ENCODE data around the gene HMGA1. TPM values are rescaled to one million over a fixed set of nuclear protein-coding genes. Genes with fewer than 3 reads are reported as not detected.
A peak's percentile ranks its signal among the peaks of the same experiment; 100 is the strongest.
"Not testable (repeated sequence)": the region's sequence is repeated elsewhere in the genome, so short reads cannot be mapped to it uniquely, and the experiment has no call there.

The HMGA1 gene
- total RNA-seq, 1 experiment from 2014 or later: 74.6 TPM

DNA sequence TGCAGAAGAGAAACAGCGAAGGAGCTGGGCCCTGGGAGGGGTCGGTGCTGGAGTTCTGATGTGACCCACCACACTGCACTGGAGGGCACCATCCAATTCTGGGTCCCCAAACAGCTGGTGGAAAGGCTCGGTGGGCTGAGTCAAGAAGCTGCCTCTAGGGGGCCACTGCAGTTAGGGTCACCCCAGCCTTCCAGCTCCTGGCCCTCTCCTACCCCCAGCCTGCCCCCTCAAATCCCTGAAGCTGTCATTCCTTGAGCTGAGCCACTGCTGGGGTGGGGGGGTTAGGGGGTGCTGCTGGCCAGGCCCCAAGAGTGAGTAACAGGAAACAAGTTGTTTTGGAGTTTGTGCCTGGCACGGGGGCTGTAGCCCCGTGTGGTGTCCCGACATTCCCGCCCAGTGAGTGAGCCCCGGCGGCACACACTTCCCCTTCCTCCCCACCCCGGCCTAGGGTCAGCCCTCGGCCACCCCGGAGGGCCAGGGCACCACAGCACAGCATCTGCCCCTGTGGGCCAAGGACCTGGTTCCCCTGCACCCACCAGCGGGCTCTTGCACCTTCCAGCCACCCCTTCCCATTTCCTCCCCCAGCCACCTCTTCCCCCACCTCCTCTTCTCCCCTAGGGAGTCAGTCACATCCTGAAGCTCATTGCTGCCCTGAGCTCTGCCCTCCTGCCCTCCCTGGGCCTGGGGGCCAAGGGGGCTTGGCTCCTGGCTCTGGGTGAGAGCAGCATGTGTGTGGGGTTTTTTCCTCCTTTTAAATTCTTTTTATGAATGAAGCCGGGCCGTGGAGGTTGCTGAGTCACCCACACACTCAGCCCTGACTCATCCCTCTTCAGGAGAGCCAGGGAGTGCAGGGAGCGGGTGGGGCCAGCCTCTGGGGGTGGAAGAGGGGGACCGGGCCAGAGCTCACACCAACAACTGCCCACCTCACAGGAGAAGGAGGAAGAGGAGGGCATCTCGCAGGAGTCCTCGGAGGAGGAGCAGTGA lies 7.5 kb downstream of the HMGA1 start:
- H3K4me3 ChIP-seq: no peak overlapping the region
- H3K27me3 ChIP-seq: no peaks in the 10 kb centered on the region
- DNase-seq: peak; percentile 93
- H3K36me3 ChIP-seq: peaks cover 20% of the 10 kb centered on the region
- no peaks in the 10 kb centered on the region for H3K9me3 ChIP-seq

DNA sequence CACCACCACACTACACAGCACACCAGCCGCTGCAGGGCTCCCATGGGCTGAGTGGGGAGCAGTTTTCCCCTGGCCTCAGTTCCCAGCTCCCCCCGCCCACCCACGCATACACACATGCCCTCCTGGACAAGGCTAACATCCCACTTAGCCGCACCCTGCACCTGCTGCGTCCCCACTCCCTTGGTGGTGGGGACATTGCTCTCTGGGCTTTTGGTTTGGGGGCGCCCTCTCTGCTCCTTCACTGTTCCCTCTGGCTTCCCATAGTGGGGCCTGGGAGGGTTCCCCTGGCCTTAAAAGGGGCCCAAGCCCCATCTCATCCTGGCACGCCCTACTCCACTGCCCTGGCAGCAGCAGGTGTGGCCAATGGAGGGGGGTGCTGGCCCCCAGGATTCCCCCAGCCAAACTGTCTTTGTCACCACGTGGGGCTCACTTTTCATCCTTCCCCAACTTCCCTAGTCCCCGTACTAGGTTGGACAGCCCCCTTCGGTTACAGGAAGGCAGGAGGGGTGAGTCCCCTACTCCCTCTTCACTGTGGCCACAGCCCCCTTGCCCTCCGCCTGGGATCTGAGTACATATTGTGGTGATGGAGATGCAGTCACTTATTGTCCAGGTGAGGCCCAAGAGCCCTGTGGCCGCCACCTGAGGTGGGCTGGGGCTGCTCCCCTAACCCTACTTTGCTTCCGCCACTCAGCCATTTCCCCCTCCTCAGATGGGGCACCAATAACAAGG lies 8.5 kb downstream of the HMGA1 start:
- DNase-seq, H3K4me3 ChIP-seq, H3K27me3 ChIP-seq, H3K9me3 ChIP-seq: not testable (repeated sequence)
- H3K36me3 ChIP-seq: peaks cover 20% of the 10 kb centered on the region

DNA sequence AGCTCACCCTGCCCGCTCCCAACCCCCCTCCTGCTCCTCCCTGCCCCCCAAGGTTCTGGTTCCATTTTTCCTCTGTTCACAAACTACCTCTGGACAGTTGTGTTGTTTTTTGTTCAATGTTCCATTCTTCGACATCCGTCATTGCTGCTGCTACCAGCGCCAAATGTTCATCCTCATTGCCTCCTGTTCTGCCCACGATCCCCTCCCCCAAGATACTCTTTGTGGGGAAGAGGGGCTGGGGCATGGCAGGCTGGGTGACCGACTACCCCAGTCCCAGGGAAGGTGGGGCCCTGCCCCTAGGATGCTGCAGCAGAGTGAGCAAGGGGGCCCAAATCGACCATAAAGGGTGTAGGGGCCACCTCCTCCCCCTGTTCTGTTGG lies 9.1 kb downstream of the HMGA1 start:
- H3K27me3 ChIP-seq, H3K4me3 ChIP-seq, H3K9me3 ChIP-seq, DNase-seq: not testable (repeated sequence)
- H3K36me3 ChIP-seq: peaks cover 20% of the 10 kb centered on the region

DNA sequence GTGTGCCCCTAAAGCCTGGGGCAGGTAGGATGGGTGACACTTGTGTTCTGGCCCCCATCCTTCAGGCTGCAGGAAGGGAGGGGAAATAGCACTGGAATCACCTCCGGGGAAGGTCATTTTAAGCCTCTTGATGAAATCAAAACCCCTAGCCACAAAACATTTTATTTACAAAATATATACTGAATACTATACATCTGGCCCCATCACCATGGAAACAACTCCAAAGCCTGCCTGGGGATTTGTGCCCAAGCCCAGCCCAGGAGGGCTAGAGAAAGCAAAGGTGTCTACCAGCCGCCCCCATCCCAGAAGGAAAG lies 9.5 kb downstream of the HMGA1 start:
- Histone ChIP-seq H3K36me3 (peaks cover 18% of the 10 kb centered on the region), H3K27me3 (no peaks in the 10 kb centered on the region), H3K9me3 (no peaks in the 10 kb centered on the region), H3K4me3 (no peak overlapping the region)
- no peak for DNase-seq

- Histone ChIP-seq H3K9me3 (no peaks in the 10 kb centered on the region), H3K36me3 (peaks cover 15% of the 10 kb centered on the region), H3K4me3 (no peak overlapping the region), H3K27me3 (no peaks in the 10 kb centered on the region)
- peak; percentile 41 for DNase-seq
Measured at GRCh38 chr6:34246563-34247391, 10.1 kb downstream of the HMGA1 start.

GRCh38 chr6:34247481-34248197 lies 11.0 kb downstream of the HMGA1 start:
- Histone ChIP-seq H3K4me3 (peak overlapping the region; percentile 72), H3K27me3 (no peaks in the 10 kb centered on the region), H3K36me3 (peaks cover 8% of the 10 kb centered on the region), H3K9me3 (no peaks in the 10 kb centered on the region)
- no peak for DNase-seq

DNA sequence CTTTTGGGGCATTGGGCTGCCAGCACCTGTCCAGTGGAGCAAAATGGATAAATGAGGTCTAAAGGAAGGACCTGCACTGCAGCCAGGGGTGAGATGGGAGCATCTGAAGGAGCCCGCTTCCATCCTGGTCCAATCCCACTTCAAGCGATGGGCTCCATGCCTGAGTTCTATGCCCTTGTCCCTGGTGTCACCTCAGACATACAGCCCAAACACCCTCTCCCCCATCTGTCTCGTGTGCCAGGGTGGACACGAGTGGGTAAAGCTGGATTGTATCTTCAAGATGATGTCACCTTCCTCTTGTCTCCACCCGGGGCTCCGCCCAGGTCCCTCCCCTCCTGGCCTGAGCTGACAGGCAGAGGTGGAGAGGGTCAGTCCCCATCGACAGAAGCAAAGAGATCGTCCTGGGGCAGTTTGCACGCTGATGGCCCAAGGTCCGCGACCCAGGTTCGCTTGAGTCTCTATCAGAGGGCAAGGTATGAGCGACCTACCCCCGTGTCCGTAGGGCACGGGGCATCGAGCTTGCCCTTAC lies 11.6 kb downstream of the HMGA1 start:
- no peaks in the 10 kb centered on the region for H3K27me3 ChIP-seq
- DNase-seq: peak; percentile 62
- peak overlapping the region; percentile 72 for H3K4me3 ChIP-seq
- peaks cover 6% of the 10 kb centered on the region for H3K36me3 ChIP-seq
- no peaks in the 10 kb centered on the region for H3K9me3 ChIP-seq

- H3K9me3 ChIP-seq: no peaks in the 10 kb centered on the region
- H3K27me3 ChIP-seq: no peaks in the 10 kb centered on the region
- DNase-seq: peak; percentile 92
- no peaks in the 10 kb centered on the region; the same call in 1 of the 2 replicates for H3K36me3 ChIP-seq
- peak within 1 kb of the TSS; percentile 72 for H3K4me3 ChIP-seq
Measured at GRCh38 chr6:34248727-34249468, 12.2 kb downstream of the HMGA1 start, which contains the start of gene SMIM29. Gene SMIM29, minus strand, starts transcription at chr6:34249006. Its CDS starts 1,215 bp downstream, at chr6:34247791.

DNA sequence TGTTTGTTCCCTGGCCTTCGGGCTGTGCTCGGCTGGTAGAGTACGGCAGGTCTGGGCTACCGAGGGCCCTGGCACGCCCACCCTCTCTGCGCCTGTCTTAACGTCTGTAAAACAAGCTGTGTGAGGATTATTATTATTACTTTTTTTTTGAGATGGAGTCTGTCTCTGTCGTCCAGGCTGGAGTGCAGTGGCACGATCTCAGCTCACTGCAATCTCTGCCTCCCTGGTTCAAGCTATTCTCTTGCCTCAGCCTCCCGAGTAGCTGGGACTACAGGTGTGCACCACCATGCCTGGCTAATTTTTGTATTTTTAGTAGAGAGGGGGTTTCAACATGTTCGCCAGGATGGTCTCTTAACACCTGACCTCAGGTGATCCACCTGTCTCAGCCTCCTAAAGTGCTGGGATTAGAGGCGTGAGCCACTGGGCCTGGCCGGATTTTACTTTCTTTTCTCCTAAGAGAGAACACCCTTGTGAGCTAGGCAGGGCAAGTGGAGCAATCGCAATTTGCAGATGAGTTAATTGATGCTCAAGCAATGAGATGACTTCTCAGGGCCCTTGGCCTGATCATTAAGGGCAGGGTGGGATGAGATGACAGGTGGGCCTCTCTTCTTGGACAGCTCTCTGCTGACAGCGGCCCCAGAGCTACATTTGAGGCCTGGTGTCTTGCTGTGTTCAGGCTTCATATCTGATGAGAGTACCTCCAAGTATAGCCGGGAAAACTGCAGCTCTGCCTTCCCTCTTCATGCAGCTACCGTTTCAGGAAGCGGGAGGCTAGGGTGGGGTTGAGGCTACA lies 13.0 kb downstream of the HMGA1 start:
- no peaks in the 10 kb centered on the region for H3K36me3 ChIP-seq
- no peak for DNase-seq
- H3K4me3 ChIP-seq: peak overlapping the region; percentile 72
- no peaks in the 10 kb centered on the region for H3K9me3 ChIP-seq
- H3K27me3 ChIP-seq: no peaks in the 10 kb centered on the region

- not testable (repeated sequence) for H3K36me3 ChIP-seq, H3K9me3 ChIP-seq, H3K4me3 ChIP-seq, DNase-seq, H3K27me3 ChIP-seq
Measured at GRCh38 chr6:34252395-34252794, 15.7 kb downstream of the HMGA1 start.

- Histone ChIP-seq H3K36me3 (no peaks in the 10 kb centered on the region), H3K4me3 (no peak overlapping the region), H3K27me3 (no peaks in the 10 kb centered on the region), H3K9me3 (no peaks in the 10 kb centered on the region)
- DNase-seq: no peak
Measured at GRCh38 chr6:34259529-34260069, 22.9 kb downstream of the HMGA1 start.

GRCh38 chr6:34260576-34261267 lies 24.0 kb downstream of the HMGA1 start:
- Histone ChIP-seq H3K4me3 (no peak overlapping the region), H3K9me3 (no peaks in the 10 kb centered on the region), H3K36me3 (no peaks in the 10 kb centered on the region), H3K27me3 (no peaks in the 10 kb centered on the region)
- DNase-seq: no peak

DNA sequence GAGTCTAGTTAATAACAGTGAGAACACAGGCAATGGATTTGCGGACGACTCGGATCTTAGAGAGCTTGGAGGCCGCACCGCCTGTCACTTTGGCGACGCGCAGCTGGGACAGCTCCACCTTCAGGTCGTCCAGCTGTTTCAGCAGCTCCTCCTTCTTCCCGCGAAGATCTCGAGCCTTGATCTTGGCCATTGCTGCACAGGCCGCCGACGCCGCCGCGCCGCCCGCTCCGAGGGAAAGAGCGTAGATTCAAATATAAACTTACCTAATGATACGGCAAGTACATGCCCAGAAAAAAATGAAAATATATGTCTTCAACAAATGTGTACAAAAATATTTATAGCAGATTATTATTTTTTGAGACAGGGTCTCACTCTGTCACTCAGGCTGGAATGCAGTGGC lies 26.8 kb downstream of the HMGA1 start:
- H3K9me3 ChIP-seq, DNase-seq, H3K27me3 ChIP-seq, H3K4me3 ChIP-seq, H3K36me3 ChIP-seq: not testable (repeated sequence)

GRCh38 chr6:34267746-34268145 lies 31.1 kb downstream of the HMGA1 start:
- Histone ChIP-seq H3K4me3 (no peak overlapping the region), H3K27me3 (no peaks in the 10 kb centered on the region), H3K9me3 (no peaks in the 10 kb centered on the region), H3K36me3 (no peaks in the 10 kb centered on the region)
- DNase-seq: no peak
